A673 (cell line): Measurements from ENCODE around the gene VHLL. TPM values are rescaled to one million over a fixed set of nuclear protein-coding genes. Genes with fewer than 3 reads are reported as not detected.

Experiments
- BruUV-seq: library from RNA; stranded (reverse); fragments of 400-500 nt; replicated peaks from 2 replicates; lab custom pipeline; 2021; lab: Mats Ljungman, UMichigan
- CTCF ChIA-PET: fragments of 300-600 bp; sonication (Branson Sonifier 250); formaldehyde crosslinking; loops from one replicate; lab custom pipeline; 2022; ENCODE audit warnings: antibody characterized with exemption; lab: Charles Lee
- POLR2A ChIA-PET: fragments of 300-600 bp; sonication (Branson Sonifier 250); formaldehyde crosslinking; loops from one replicate; lab custom pipeline; 2022; ENCODE audit warnings: antibody characterized with exemption; ENCODE audit not compliant: low non-redundant PET; lab: Charles Lee
- DNase-seq: peaks from one replicate; pipeline ENCODE4 v3.0.0-alpha.2; 2015; ENCODE audit warnings: low spot score
- H3K27ac ChIP-seq: fragments of 200-600 bp; sonication (generic); 2 replicates; pipeline ENCODE4 v1.5.1; 2016; ENCODE audit warnings: mixed run types, low read depth, mild to moderate bottlenecking, mixed read lengths, antibody characterized with exemption, low read length; ENCODE audit not compliant: poor library complexity, severe bottlenecking
- H3K27me3 ChIP-seq: fragments of 200-600 bp; sonication (generic); replicated peaks from 2 replicates; pipeline ENCODE4 v1.6.1; 2017; ENCODE audit warnings: mixed run types, low read depth, mild to moderate bottlenecking, mixed read lengths, antibody characterized with exemption, low read length; ENCODE audit not compliant: insufficient read depth, poor library complexity
- H3K36me3 ChIP-seq: fragments of 200-600 bp; sonication (generic); 2 replicates; pipeline ENCODE4 v1.6.1; 2016; ENCODE audit warnings: mixed run types, mild to moderate bottlenecking, mixed read lengths, antibody characterized with exemption, low read length; ENCODE audit not compliant: insufficient read depth, poor library complexity, severe bottlenecking
- H3K4me1 ChIP-seq: fragments of 200-600 bp; sonication (generic); 2 replicates; pipeline ENCODE4 v1.6.1; 2017; ENCODE audit warnings: mixed run types, mild to moderate bottlenecking, mixed read lengths, antibody characterized with exemption, low read length; ENCODE audit not compliant: insufficient read depth, poor library complexity, severe bottlenecking
- H3K4me3 ChIP-seq: fragments of 200-600 bp; sonication (generic); 2 replicates; pipeline ENCODE4 v1.5.1; 2016; ENCODE audit warnings: low read depth, mixed run types, mild to moderate bottlenecking, mixed read lengths, low read length; ENCODE audit not compliant: poor library complexity, severe bottlenecking
- H3K9me3 ChIP-seq: fragments of 200-600 bp; sonication (generic); 2 replicates; pipeline ENCODE4 v1.6.1; 2016; ENCODE audit warnings: mixed run types, low read depth, mild to moderate bottlenecking, mixed read lengths, antibody characterized with exemption, low read length; ENCODE audit not compliant: poor library complexity, severe bottlenecking
- EZH2 ChIP-seq: fragments of 200-600 bp; sonication (generic); IDR thresholded peaks from 2 replicates; pipeline ENCODE4 v1.6.1; 2017; ENCODE audit warnings: borderline replicate concordance, low read depth, mild to moderate bottlenecking, mixed read lengths, antibody characterized with exemption, low read length; ENCODE audit not compliant: poor library complexity, severe bottlenecking
- intact Hi-C: fragments of 100-400 bp; cut with micrococcal nuclease; formaldehyde crosslinking; loops from one replicate; pipeline ENCODE4 v1.10.0; 2022; ENCODE audit not compliant: unreplicated experiment
- total RNA-seq: library from RNA; stranded (reverse); gene quantifications from 2 replicates; pipeline ENCODE4 v1.2.3, GENCODE V29; 2021
- TF ChIP-seq, protein P1 (sequence below): fragments of 300-800, 200-600 bp; sonication (generic); conservative IDR thresholded peaks from 2 replicates; pipeline ENCODE4 v1.5.1; 2017; ENCODE audit warnings: low read depth, mild to moderate bottlenecking, antibody characterized with exemption, low read length, moderate library complexity, mixed read lengths

VHLL gene
- total RNA-seq, 1 experiment from 2014 or later = not detected

DNA sequence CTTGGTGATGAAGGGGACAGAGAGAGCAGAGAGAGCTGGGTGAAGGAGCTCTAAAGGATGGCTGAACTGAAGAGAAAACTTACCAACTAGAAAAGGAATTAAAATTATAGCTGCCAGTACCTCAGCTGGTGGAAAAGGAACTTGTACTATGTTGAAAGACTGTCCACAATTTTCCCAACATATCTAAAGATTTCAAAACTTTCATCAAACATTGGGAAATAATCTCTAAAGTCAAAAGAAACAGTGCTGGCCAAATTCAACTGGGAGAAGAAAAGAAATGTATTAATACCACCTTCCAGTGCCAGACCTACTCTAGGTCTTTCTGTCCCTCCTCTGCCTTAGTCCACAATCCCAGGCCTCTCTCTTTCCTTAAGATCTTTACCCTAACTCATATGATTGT lies 22.6 kb downstream of the VHLL start:
- DNase-seq = no peak
- ChIA-PET POLR2A (no interaction called here), CTCF (interaction anchor here (0.7 kb wide), 1 partner anchor 131 kb away, joined by 10 read pairs; no protein-coding TSS in a partner anchor)
- H3K4me1 ChIP-seq = peaks cover 8% of the 10 kb centered on the region
- no TSS peak for BruUV-seq
- peaks cover 87% of the 10 kb centered on the region for H3K36me3 ChIP-seq
- no peak overlapping the region for H3K4me3 ChIP-seq
- H3K27ac ChIP-seq = no peak overlapping the region
- no peaks in the 10 kb centered on the region for H3K9me3 ChIP-seq
- intact Hi-C loops = loop anchor here (10.0 kb wide), 1 partner anchor 58 kb away; the partner anchor contains the start of genes CCT3 and TSACC
- TF ChIP-seq, protein P1, sequence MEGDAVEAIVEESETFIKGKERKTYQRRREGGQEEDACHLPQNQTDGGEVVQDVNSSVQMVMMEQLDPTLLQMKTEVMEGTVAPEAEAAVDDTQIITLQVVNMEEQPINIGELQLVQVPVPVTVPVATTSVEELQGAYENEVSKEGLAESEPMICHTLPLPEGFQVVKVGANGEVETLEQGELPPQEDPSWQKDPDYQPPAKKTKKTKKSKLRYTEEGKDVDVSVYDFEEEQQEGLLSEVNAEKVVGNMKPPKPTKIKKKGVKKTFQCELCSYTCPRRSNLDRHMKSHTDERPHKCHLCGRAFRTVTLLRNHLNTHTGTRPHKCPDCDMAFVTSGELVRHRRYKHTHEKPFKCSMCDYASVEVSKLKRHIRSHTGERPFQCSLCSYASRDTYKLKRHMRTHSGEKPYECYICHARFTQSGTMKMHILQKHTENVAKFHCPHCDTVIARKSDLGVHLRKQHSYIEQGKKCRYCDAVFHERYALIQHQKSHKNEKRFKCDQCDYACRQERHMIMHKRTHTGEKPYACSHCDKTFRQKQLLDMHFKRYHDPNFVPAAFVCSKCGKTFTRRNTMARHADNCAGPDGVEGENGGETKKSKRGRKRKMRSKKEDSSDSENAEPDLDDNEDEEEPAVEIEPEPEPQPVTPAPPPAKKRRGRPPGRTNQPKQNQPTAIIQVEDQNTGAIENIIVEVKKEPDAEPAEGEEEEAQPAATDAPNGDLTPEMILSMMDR = no peak
- TF ChIP-seq EZH2 = no peak
- H3K27me3 ChIP-seq = no peaks in the 10 kb centered on the region

- no peak overlapping the region for H3K27ac ChIP-seq
- H3K27me3 ChIP-seq = no peaks in the 10 kb centered on the region
- no peak overlapping the region for H3K4me3 ChIP-seq
- intact Hi-C loops = loop anchor here (10.0 kb wide), 1 partner anchor 64 kb away; the partner anchor contains the start of genes CCT3 and TSACC
- H3K4me1 ChIP-seq = no peaks in the 10 kb centered on the region
- ChIA-PET POLR2A (interaction anchor here (0.6 kb wide), 1 partner anchor 12 kb away, joined by 3 read pairs; the partner anchor contains the start of gene SMG5), CTCF (no interaction called here)
- H3K9me3 ChIP-seq = no peaks in the 10 kb centered on the region
- H3K36me3 ChIP-seq = peaks cover 91% of the 10 kb centered on the region
- no peak for DNase-seq
- TF ChIP-seq, protein P1 = no peak
- no peak for TF ChIP-seq EZH2
- no TSS peak for BruUV-seq
Measured at GRCh38 chr1:156270314-156270713, 28.8 kb downstream of the VHLL start.

DNA sequence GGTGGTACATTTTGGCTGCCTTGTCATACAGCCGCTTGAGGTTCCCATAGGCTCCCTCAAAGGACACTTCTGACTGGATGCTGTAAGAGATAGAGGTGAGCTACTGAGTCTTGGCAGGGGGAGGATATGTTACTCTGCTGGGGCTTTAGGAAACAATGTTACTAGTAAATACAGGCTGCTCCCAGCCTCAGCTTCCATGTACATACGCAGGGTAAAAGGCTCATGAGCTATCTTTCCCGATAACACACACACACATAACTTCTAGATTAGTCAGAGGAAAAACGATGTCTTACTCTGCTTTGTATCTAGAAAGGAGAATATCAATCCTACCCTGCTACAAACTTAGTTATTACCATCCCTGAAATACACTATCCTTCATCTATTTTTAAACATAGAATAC lies 30.8 kb downstream of the VHLL start:
- no peak overlapping the region for H3K27ac ChIP-seq
- peaks cover 90% of the 10 kb centered on the region for H3K36me3 ChIP-seq
- BruUV-seq = no TSS peak
- no peak overlapping the region for H3K4me3 ChIP-seq
- no peaks in the 10 kb centered on the region for H3K27me3 ChIP-seq
- no peaks in the 10 kb centered on the region for H3K4me1 ChIP-seq
- DNase-seq = no peak
- intact Hi-C loops = no loop called here
- TF ChIP-seq, protein P1 = no peak
- TF ChIP-seq EZH2 = no peak
- H3K9me3 ChIP-seq = no peaks in the 10 kb centered on the region
- ChIA-PET POLR2A (interaction anchor here (0.6 kb wide), 1 partner anchor 33 kb away, joined by 3 read pairs; no protein-coding TSS in a partner anchor), CTCF (no interaction called here)
